CD4-positive, alpha-beta T cell treated with Interleukin-2 at 100 ng/mL for 4 hours (primary cell): ENCODE results near the gene PPAN.
A peak's percentile ranks its signal among the peaks of the same experiment; 100 is the strongest.

Source experiments
- DNase-seq: peaks from one replicate; pipeline ENCODE4 v3.0.0-alpha.2; 2020; ENCODE audit warnings: low spot score

Gene PPAN

DNA sequence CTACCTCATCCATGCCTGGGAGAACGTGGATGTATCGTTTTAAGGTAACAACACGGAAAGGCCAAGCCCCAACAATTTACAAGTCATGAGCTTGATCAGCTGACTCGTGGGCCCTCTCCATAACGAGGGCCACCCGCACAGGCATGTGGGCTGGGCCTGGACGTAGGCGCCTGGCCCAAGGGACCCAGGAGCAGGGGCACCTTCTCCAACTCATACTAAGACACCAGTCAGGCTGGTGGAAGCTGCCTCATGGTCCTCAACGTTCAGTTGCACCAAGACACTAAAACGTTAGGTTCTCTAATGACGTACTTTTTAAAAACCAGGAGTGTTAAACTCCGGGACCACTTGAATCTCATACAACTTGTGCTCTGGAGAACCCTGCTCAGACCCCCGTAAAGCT is 35.3 kb downstream of the PPAN start:
- DNase-seq = no peak

DNA sequence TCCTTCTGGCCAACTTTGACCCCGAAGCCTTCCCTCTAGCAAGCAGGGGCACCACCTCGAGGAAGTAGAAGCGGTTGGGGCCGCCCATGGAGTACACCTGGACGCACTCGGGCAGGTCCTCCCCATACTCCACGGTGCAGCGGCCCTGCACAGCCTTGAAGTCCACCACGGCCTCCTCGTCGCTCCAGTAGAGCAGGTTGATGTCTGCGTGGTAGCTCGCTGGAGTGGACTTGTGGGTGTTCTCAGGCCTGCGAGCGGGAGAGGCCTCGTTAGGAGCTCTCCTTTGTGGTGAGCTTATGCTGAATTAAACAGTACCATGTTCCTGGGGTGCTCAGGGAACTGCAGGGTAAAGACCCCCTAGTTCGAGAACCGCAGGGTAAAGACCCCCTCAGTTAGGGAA is 35.8 kb downstream of the PPAN start:
- no peak for DNase-seq

DNA sequence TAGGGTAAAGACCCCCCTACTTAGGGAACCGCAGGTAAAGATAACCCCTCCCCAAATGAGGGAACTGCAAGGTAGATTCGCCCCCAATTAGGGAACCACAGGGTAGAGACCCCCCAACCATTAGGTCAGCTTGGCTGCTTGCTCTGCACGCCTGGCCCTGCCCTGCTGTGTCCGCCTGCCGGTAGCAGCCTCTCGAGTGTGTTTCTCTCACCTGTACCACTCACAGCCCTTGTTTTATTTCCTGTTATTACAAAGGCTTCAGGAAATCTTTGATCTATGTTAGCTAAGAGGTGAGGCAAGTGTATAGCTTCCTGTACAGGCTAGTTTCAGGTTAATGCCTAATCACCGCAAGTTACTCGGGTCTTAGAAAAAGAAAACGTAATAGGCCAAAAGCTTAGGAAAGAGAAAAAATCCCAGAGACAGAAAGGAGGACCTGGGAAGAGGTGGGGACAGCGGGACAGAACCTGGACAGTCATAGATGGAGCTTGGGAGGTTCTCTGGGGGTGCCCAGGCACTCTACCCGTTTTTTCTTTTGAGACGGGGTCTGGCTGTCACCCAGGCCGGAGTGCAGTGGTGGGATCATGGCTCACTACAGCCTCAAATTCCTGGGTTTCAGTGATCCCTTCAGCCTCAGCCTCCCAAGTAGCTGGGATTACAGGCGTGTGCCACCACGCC is 36.7 kb downstream of the PPAN start:
- DNase-seq = peak; percentile 83

DNA sequence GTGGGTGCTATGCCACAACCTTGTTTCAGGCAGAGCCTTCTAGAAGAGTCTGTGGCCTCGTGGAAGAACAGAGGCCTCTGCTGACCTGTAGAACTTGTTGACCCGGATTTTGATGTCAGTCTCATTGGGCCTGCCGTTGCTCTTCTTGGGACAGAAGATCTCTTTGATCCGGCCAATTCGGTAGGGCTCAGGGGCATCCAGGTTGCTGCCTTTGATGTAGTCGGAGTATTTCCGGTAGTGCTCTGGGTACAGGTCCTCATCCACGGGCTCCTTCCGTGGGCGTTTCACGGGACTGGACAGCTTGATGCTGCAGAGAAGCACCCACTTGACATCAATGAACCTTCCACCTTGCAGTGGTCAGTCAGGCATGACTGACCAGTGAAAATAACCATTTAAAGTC is 37.5 kb downstream of the PPAN start:
- peak; percentile 16 for DNase-seq

DNA sequence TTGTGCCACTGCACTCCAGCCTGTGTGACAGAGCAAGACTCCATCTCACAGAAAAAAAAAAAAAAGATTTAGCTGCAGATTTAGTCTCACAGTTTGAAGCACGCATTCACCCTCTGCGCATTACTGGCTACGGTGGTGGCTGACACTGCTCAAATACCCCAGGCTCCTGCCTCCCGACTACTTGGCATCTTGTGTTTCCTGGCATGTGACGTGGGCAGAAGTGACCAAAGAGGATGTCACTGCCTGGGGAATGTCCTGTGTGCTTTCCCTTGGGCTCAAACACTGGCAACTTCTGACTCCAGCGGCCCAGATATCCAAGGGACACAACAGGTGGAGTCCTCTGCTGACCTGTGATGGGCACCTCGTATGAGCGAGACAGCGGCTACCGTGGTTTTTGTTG is 38.2 kb downstream of the PPAN start:
- DNase-seq = no peak

DNA sequence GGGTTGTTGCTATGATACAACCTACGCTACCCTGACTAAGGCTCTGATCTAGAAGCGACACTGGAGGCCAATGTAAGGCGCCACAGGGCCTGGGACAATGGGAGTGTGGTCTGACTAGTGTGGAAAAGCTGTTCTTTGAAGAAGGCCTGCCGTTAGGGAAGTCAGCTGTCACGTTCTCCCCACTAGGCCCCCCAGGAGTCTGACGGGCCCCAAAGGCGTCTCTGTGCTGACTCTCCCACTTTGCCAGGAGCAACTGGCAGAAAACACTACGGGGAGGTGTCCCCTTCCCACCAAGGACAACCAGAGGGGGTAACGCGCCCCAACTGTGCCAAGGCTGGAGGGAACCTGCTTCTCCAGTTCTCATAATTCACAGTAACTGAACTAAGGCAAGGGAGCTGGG is 38.9 kb downstream of the PPAN start:
- peak; percentile 19 for DNase-seq

DNA sequence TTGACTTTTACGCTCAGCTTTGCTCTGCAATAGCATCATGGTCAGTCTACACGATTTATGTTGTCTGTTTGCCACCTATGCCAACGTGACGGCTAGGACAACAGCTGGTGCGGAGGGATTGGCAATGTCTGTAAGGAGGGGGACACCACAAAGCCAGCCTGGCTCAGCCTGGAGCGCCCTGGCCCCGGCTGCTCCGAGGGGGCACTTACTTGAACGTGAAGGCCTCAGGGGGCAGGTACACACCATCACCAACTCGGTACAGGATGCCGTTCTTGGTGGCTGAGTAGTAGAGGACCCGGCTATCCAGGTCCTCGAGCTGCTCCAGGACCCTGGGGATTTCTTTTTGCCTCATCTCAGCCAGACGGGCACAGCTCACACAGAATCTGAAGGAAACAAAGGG is 40.0 kb downstream of the PPAN start:
- no peak for DNase-seq

GRCh38 chr19:10149427-10149826 is 43.3 kb downstream of the PPAN start:
- no peak for DNase-seq

- DNase-seq = no peak
These were observed 45.4 kb downstream of the PPAN start for GRCh38 chr19:10151521-10151920.

- DNase-seq = no peak
These were observed 45.9 kb downstream of the PPAN start for GRCh38 chr19:10152100-10152499.

DNA sequence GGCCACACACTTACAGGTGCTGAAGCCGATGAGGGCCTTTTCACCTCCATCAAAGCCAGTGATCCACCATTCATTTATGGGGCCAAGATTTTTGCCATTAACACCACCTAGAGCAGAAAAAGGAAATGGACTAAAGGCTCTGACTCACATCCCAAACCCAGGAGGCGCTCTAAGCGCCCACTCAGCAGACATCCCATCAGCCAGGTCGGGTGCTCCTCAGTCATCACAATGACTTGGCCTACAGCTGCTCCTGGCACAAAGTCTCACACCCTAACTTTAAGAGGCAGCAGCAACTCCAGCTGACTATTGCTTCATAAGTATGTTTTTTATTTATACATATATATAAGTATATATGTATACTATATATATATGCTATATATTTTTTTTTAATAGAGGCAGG is 49.7 kb downstream of the PPAN start:
- DNase-seq = no peak

DNA sequence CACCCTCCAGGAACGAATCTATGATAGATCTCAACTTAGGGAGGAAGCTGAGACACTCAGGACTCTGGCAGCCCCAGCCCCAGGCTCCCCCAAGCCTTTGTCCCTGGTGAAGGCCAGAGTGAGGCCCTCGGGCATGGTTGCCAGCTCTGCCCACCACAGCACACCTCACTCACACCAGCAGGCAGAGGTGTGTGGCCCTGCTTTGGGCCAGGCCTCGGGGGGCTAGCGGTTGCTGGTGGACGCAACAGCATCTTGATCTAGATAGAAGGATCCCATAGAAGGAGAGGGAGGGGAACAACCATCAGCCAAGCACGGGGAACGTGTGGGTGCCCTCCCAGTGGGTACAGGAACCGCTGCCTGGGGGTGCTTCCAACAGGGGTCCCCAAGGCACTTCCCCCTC is 51.9 kb downstream of the PPAN start:
- no peak for DNase-seq

- no peak for DNase-seq
These were observed 52.3 kb downstream of the PPAN start for GRCh38 chr19:10158485-10158884.

GRCh38 chr19:10159610-10160009 is 53.4 kb downstream of the PPAN start:
- no peak for DNase-seq
